ENCODE measurements around the gene PMM2.

PMM2 gene

GRCh38 chr16:8776129-8776584 is 21.5 kb upstream of the PMM2 start:
- TF ChIP-seq ZNF157 (tag by site-specific recombination; IDR thresholded peaks at IDR 0.05) (no peak), ZNF184 (tag by site-specific recombination; IDR thresholded peaks at IDR 0.05) (no peak), SCRT2 (tag by site-specific recombination; IDR thresholded peaks at IDR 0.05) (0 out of 2 replicates have a peak, but pooled peaks have one; percentile 25)

GRCh38 chr16:8777217-8777616 is 20.4 kb upstream of the PMM2 start:
- Histone ChIP-seq H3K36me3 (ENCODE audit: control insufficient read depth in 2 of 2, insufficient read depth in 1 of 2, low read length in 2 of 2) (peaks cover 0 to 59% of the 10 kb centered on the region in 2 experiments; a peak in 1 of 3 replicates), H3K9me3 (ENCODE audit: control insufficient read depth, insufficient read depth, low read depth, low read length) (no peaks in the 10 kb centered on the region), H3K4me3 (ENCODE audit: low read depth, low read length) (no peak overlapping the region), H3K4me1 (ENCODE audit: control insufficient read depth, insufficient read depth, low read length) (no peaks in the 10 kb centered on the region), H3K27ac (ENCODE audit: extremely low read depth, low read depth, low read length) (no peak overlapping the region)
- ChIA-PET POLR2A (no interaction called here), CTCF (no interaction called here)
- TF ChIP-seq SCRT2 (tag by site-specific recombination; IDR thresholded peaks at IDR 0.05) (0 out of 2 replicates have a peak, but pooled peaks have one; percentile 23), ZNF837 (tag by site-specific recombination; IDR thresholded peaks at IDR 0.05) (no peak), ZNF501 (tag by site-specific recombination; IDR thresholded peaks at IDR 0.05) (no peak), ZNF585B (tag by site-specific recombination; IDR thresholded peaks at IDR 0.05) (no peak), ZNF692 (tag by site-specific recombination; IDR thresholded peaks at IDR 0.05) (no peak), ZNF37A (tag by site-specific recombination; IDR thresholded peaks at IDR 0.05) (no peak), OSR2 (tag by site-specific recombination; IDR thresholded peaks at IDR 0.05) (no peak), SP7 (tag by site-specific recombination; IDR thresholded peaks at IDR 0.05) (no peak), ZNF580 (tag by site-specific recombination; IDR thresholded peaks at IDR 0.05) (peak; percentile 12; the same call in 1 of the 2 replicates), ZNF677 (tag by site-specific recombination; IDR thresholded peaks at IDR 0.05) (no peak), ZNF202 (tag by site-specific recombination; IDR thresholded peaks at IDR 0.05; ENCODE audit: borderline replicate concordance) (no peak), GLI2 (tag by site-specific recombination; IDR thresholded peaks at IDR 0.05; ENCODE audit: borderline replicate concordance, low read depth) (no peak), TRIM28 (IDR thresholded peaks at IDR 0.05; ENCODE audit: borderline replicate concordance, low read length) (no peak), ZNF768 (tag by site-specific recombination; IDR thresholded peaks at IDR 0.05) (no peak), ZFP37 (tag by site-specific recombination; IDR thresholded peaks at IDR 0.05) (no peak), ZNF530 (tag by site-specific recombination; IDR thresholded peaks at IDR 0.05; ENCODE audit: low read depth) (no peak), ZNF555 (tag by site-specific recombination; conservative IDR thresholded peaks at IDR 0.05) (no peak), ZNF473 (tag by site-specific recombination; IDR thresholded peaks at IDR 0.05) (no peak)

More at GRCh38 chr16:8776129-8776584, 21.5 kb upstream of the PMM2 start:
- Histone ChIP-seq H3K27ac (ENCODE audit: extremely low read depth, low read depth, low read length) (no peak overlapping the region), H3K9me3 (ENCODE audit: control insufficient read depth, insufficient read depth, low read depth, low read length) (no peaks in the 10 kb centered on the region), H3K36me3 (ENCODE audit: control insufficient read depth in 2 of 2, insufficient read depth in 1 of 2, low read length in 2 of 2) (peaks cover 0 to 64% of the 10 kb centered on the region in 2 experiments; a peak in 1 of 3 replicates), H3K4me1 (ENCODE audit: control insufficient read depth, insufficient read depth, low read length) (no peaks in the 10 kb centered on the region), H3K4me3 (ENCODE audit: low read depth, low read length) (no peak overlapping the region)
- ChIA-PET CTCF (interaction anchor here (0.5 kb wide), 1 partner anchor 261 kb away, joined by 5 read pairs; no protein-coding TSS in a partner anchor), POLR2A (no interaction called here)

GRCh38 chr16:8781797-8782196 is 15.8 kb upstream of the PMM2 start:
- ChIA-PET POLR2A (interaction anchor here (0.6 kb wide), 1 partner anchor 39 kb away, joined by 3 read pairs; no protein-coding TSS in a partner anchor), CTCF (no interaction called here)
- TF ChIP-seq GLIS2 (tag by site-specific recombination; IDR thresholded peaks at IDR 0.05): no peak
- H3K4me1 ChIP-seq (ENCODE audit: control insufficient read depth, insufficient read depth, low read length): no peaks in the 10 kb centered on the region
- no peaks in the 10 kb centered on the region for H3K9me3 ChIP-seq (ENCODE audit: control insufficient read depth, insufficient read depth, low read depth, low read length)
- peaks cover 0 to 26% of the 10 kb centered on the region in 2 experiments; a peak in 1 of 3 replicates for H3K36me3 ChIP-seq (ENCODE audit: control insufficient read depth in 2 of 2, insufficient read depth in 1 of 2, low read length in 2 of 2)
- no peak overlapping the region for H3K27ac ChIP-seq (ENCODE audit: extremely low read depth, low read depth, low read length)
- H3K4me3 ChIP-seq (ENCODE audit: low read depth, low read length): no peak overlapping the region
